Neural cell (in vitro differentiated cells): ENCODE results near the gene ACAP1. TPM values are rescaled to one million over a fixed set of nuclear protein-coding genes. Genes with fewer than 3 reads are reported as not detected.

ENCODE experiments used
- H2AFZ ChIP-seq: fragments of 200-600, 300-800 bp; sonication (generic), shearing (Covaris generic); 2 replicates; pipeline ENCODE4 v1.6.0; 2014; ENCODE audit warnings: low read depth, mild to moderate bottlenecking, antibody characterized with exemption, low read length, moderate library complexity
- H3F3A ChIP-seq: fragments of 200-600 bp; shearing (Covaris generic); 2 replicates; pipeline ENCODE4 v1.6.1; 2016; ENCODE audit warnings: mild to moderate bottlenecking, moderate library complexity, mixed read lengths, antibody characterized with exemption, low read length; ENCODE audit not compliant: insufficient read depth, poor library complexity, severe bottlenecking
- H3K27ac ChIP-seq: fragments of 200-600, 300-800 bp; sonication (generic), shearing (Covaris generic); 2 replicates; pipeline ENCODE4 v1.5.1; 2014; ENCODE audit warnings: mild to moderate bottlenecking, low read length, moderate library complexity
- H3K27me3 ChIP-seq: fragments of 300-800, 200-600 bp; sonication (generic), shearing (Covaris generic); 2 replicates; pipeline ENCODE4 v1.6.0; 2014; ENCODE audit warnings: mild to moderate bottlenecking, low read depth, low read length, moderate library complexity; ENCODE audit not compliant: insufficient read depth
- H3K36me3 ChIP-seq: fragments of 300-800, 200-600 bp; sonication (generic), shearing (Covaris generic); 2 replicates; pipeline ENCODE4 v1.5.1; 2014; ENCODE audit warnings: mild to moderate bottlenecking, antibody characterized with exemption, low read length, moderate library complexity; ENCODE audit not compliant: insufficient read depth
- H3K4me2 ChIP-seq: fragments of 300-800, 200-600 bp; sonication (generic), shearing (Covaris generic); 2 replicates; pipeline ENCODE4 v1.6.0; 2014; ENCODE audit warnings: mild to moderate bottlenecking, low read length
- H3K4me3 ChIP-seq: fragments of 300-800, 200-600 bp; sonication (generic), shearing (Covaris generic); 2 replicates; pipeline ENCODE4 v1.5.1; 2014; ENCODE audit warnings: mild to moderate bottlenecking, low read length, moderate library complexity
- H3K79me2 ChIP-seq: fragments of 200-600 bp; shearing (Covaris generic); replicated peaks from 2 replicates; pipeline ENCODE4 v1.6.0; 2014; ENCODE audit warnings: mild to moderate bottlenecking, low read length, moderate library complexity; ENCODE audit not compliant: insufficient read depth
- H3K9ac ChIP-seq: fragments of 300-800, 200-600 bp; sonication (generic), shearing (Covaris generic); 2 replicates; pipeline ENCODE4 v1.6.1; 2016; ENCODE audit warnings: mild to moderate bottlenecking, low read length, mixed read lengths
- H3K9me2 ChIP-seq: fragments of 200-600 bp; shearing (Covaris generic); 2 replicates; pipeline ENCODE4 v1.6.1; 2016; ENCODE audit warnings: mild to moderate bottlenecking, low read length, mixed read lengths; ENCODE audit not compliant: insufficient read depth
- H3K9me3 ChIP-seq: fragments of 200-600, 300-800 bp; sonication (generic), shearing (Covaris generic); 2 replicates; pipeline ENCODE4 v1.6.1; 2016; ENCODE audit warnings: mild to moderate bottlenecking, mixed run types, low read length, moderate library complexity, mixed read lengths
- H4K20me1 ChIP-seq: fragments of 200-600 bp; shearing (Covaris generic); 2 replicates; pipeline ENCODE4 v1.6.1; 2016; ENCODE audit warnings: mild to moderate bottlenecking, mixed run types; ENCODE audit not compliant: insufficient read depth
- CTCF ChIP-seq: fragments of 450-650 bp; IDR thresholded peaks from 2 replicates; pipeline ENCODE4 v1.5.1; 2014; ENCODE audit warnings: antibody characterized with exemption, mild to moderate bottlenecking, moderate library complexity; ENCODE audit not compliant: poor library complexity, severe bottlenecking
- EP300 ChIP-seq: fragments of 450-650 bp; conservative IDR thresholded peaks from 2 replicates; pipeline ENCODE4 v1.6.1; 2014; ENCODE audit warnings: antibody characterized with exemption, mild to moderate bottlenecking, moderate library complexity; ENCODE audit not compliant: poor library complexity, severe bottlenecking
- EZH2 ChIP-seq: fragments of 200-600, 300-800 bp; shearing (Covaris generic), sonication (generic); IDR thresholded peaks from 2 replicates; pipeline ENCODE4 v1.6.1; 2014; ENCODE audit warnings: antibody characterized with exemption, low read length, borderline replicate concordance, mild to moderate bottlenecking; ENCODE audit not compliant: insufficient read depth, poor library complexity, severe bottlenecking
- MXI1 ChIP-seq: fragments of 450-650 bp; conservative IDR thresholded peaks from 2 replicates; pipeline ENCODE4 v1.6.1; 2014; ENCODE audit warnings: antibody characterized with exemption, mild to moderate bottlenecking; ENCODE audit not compliant: poor library complexity, severe bottlenecking
- POLR2AphosphoS5 ChIP-seq: IDR thresholded peaks from 2 replicates; pipeline ENCODE4 v1.6.1; 2012
- RAD21 ChIP-seq: fragments of 450-650 bp; conservative IDR thresholded peaks from 2 replicates; pipeline ENCODE4 v1.6.1; 2014; ENCODE audit warnings: antibody characterized with exemption, mild to moderate bottlenecking, moderate library complexity
- REST ChIP-seq: IDR thresholded peaks from 2 replicates; pipeline ENCODE4 v1.6.1; 2012; ENCODE audit warnings: borderline replicate concordance
- SMC3 ChIP-seq: fragments of 450-650 bp; conservative IDR thresholded peaks from 2 replicates; pipeline ENCODE4 v1.6.1; 2014; ENCODE audit warnings: antibody characterized with exemption, mild to moderate bottlenecking, moderate library complexity; ENCODE audit not compliant: poor library complexity
- TAF1 ChIP-seq: IDR thresholded peaks from 2 replicates; pipeline ENCODE4 v1.6.1; 2012; ENCODE audit warnings: low read depth
- polyA plus RNA-seq: library from polyadenylated mRNA; depleted of rRNA; stranded (reverse); fragments of >200 nt; gene quantifications from 2 replicates; pipeline ENCODE4 v1.2.3, GENCODE V29; 2014

Gene ACAP1
- polyA plus RNA-seq, 1 donor from 2014 or later = 0.66 TPM

GRCh38 chr17:7391307-7391706, 55.0 kb downstream of the ACAP1 start:
- Histone ChIP-seq H4K20me1 (no peaks in the 10 kb centered on the region), H3K4me3 (no peak overlapping the region), H3K4me2 (no peak overlapping the region), H3F3A (no peaks in the 10 kb centered on the region), H3K27me3 (no peaks in the 10 kb centered on the region), H3K9me3 (no peaks in the 10 kb centered on the region), H2AFZ (no peak overlapping the region), H3K27ac (no peak overlapping the region), H3K9me2 (no peaks in the 10 kb centered on the region), H3K9ac (no peak overlapping the region), H3K79me2 (no peaks in the 10 kb centered on the region), H3K36me3 (peaks cover 7% of the 10 kb centered on the region)
- TF ChIP-seq CTCF (no peak), SMC3 (no peak), REST (no peak), EZH2 (no peak)

- no peaks in the 10 kb centered on the region for H3K9me2 ChIP-seq
- peaks cover 7% of the 10 kb centered on the region for H3K36me3 ChIP-seq
- H3K27ac ChIP-seq = peak overlapping the region; percentile 58
- no peaks in the 10 kb centered on the region for H3F3A ChIP-seq
- TF ChIP-seq CTCF (no peak), EZH2 (no peak), REST (no peak), TAF1 (no peak), RAD21 (no peak), POLR2AphosphoS5 (no peak), EP300 (no peak), MXI1 (no peak), SMC3 (no peak)
- no peaks in the 10 kb centered on the region for H3K79me2 ChIP-seq
- no peaks in the 10 kb centered on the region for H3K27me3 ChIP-seq
- no peaks in the 10 kb centered on the region for H4K20me1 ChIP-seq
- H3K9ac ChIP-seq = peak overlapping the region; percentile 93
- H3K4me3 ChIP-seq = peak overlapping the region; percentile 93
- H3K9me3 ChIP-seq = no peaks in the 10 kb centered on the region
- no peak overlapping the region for H2AFZ ChIP-seq
- peak overlapping the region; percentile 80 for H3K4me2 ChIP-seq
These were observed 56.6 kb downstream of the ACAP1 start for GRCh38 chr17:7392696-7393612.
